HCT116 (cell line): ENCODE results near the gene FAAH2.

Source experiments
- CEBPB ChIP-seq: IDR thresholded peaks from 2 replicates; pipeline ENCODE4 v1.6.1; 2012; ENCODE audit warnings: low read depth
- CTCF ChIP-seq, 3 experiments: fragments of 200-600 bp in 1 of 3; sonication (generic) in 1 of 3; IDR thresholded peaks in 2 of 3; conservative IDR thresholded peaks in 1 of 3; 2 replicates each; pipeline ENCODE4 v1.5.1; 2012 to 2017; ENCODE audit warnings: low read depth in 2 of 3, low read length in 2 of 3, antibody characterized with exemption in 1 of 3, borderline replicate concordance in 1 of 3, control low read depth in 1 of 3, mild to moderate bottlenecking in 1 of 3, mixed read lengths in 1 of 3, mixed run types in 1 of 3, moderate library complexity in 1 of 3; ENCODE audit not compliant: insufficient read depth in 1 of 3
- EZH2phosphoT487 ChIP-seq: fragments of 200-600 bp; IDR thresholded peaks from 2 replicates; pipeline ENCODE4 v1.6.1; 2018; ENCODE audit warnings: antibody characterized with exemption, borderline replicate concordance
- POLR2AphosphoS5 ChIP-seq: IDR thresholded peaks from 2 replicates; pipeline ENCODE4 v1.6.1; 2011; ENCODE audit warnings: mild to moderate bottlenecking, low read depth, low read length, moderate library complexity
- RAD21 ChIP-seq: IDR thresholded peaks from 2 replicates; pipeline ENCODE4 v1.6.1; 2012; ENCODE audit warnings: low read depth, mild to moderate bottlenecking
- SP1 ChIP-seq: IDR thresholded peaks from 2 replicates; pipeline ENCODE4 v1.6.1; 2012; ENCODE audit warnings: low read depth
- ZBTB33 ChIP-seq: IDR thresholded peaks from 2 replicates; pipeline ENCODE4 v1.6.1; 2011; ENCODE audit warnings: mild to moderate bottlenecking, low read length, moderate library complexity; ENCODE audit not compliant: insufficient replicate concordance; ENCODE audit errors: extremely low read depth
- ZNF274 ChIP-seq: fragments of 200-500 bp; sonication (Bioruptor generic); IDR thresholded peaks from 2 replicates; pipeline ENCODE4 v1.6.1; 2014; ENCODE audit warnings: mild to moderate bottlenecking, low read depth, low read length, inconsistent platforms

GRCh38 chrX:57453901-57454300 lies 167.4 kb downstream of the FAAH2 start:
- TF ChIP-seq SP1, result no peak
- no peak for TF ChIP-seq CEBPB
- TF ChIP-seq CTCF (IDR thresholded peaks at IDR 0.05 in 2 of 3, conservative IDR thresholded peaks at IDR 0.05 in 1 of 3; ENCODE audit: borderline replicate concordance in 1 of 3, insufficient read depth in 1 of 3, low read depth in 2 of 3, low read length in 2 of 3), result peak; percentile 36 to 61 (median 56); a peak in 5 of 6 replicates
- no peak for TF ChIP-seq EZH2phosphoT487
- no peak for TF ChIP-seq POLR2AphosphoS5
- peak; percentile 57 for TF ChIP-seq RAD21
- TF ChIP-seq ZBTB33, result no peak
- TF ChIP-seq ZNF274, result no peak
